DMS153 treated with DMSO at 0.1 percent for 48 hours (cell line): ENCODE results near the gene DPT.
A peak's percentile ranks its signal among the peaks of the same experiment; 100 is the strongest.
"Not testable (repeated sequence)": the region's sequence is repeated elsewhere in the genome, so short reads cannot be mapped to it uniquely, and the experiment has no call there.

ENCODE experiments used
- DNase-seq: peaks from one replicate; lab custom pipeline; 2025; ENCODE audit not compliant: unreplicated experiment; lab: John Stamatoyannopoulos, UW

The DPT gene

DNA sequence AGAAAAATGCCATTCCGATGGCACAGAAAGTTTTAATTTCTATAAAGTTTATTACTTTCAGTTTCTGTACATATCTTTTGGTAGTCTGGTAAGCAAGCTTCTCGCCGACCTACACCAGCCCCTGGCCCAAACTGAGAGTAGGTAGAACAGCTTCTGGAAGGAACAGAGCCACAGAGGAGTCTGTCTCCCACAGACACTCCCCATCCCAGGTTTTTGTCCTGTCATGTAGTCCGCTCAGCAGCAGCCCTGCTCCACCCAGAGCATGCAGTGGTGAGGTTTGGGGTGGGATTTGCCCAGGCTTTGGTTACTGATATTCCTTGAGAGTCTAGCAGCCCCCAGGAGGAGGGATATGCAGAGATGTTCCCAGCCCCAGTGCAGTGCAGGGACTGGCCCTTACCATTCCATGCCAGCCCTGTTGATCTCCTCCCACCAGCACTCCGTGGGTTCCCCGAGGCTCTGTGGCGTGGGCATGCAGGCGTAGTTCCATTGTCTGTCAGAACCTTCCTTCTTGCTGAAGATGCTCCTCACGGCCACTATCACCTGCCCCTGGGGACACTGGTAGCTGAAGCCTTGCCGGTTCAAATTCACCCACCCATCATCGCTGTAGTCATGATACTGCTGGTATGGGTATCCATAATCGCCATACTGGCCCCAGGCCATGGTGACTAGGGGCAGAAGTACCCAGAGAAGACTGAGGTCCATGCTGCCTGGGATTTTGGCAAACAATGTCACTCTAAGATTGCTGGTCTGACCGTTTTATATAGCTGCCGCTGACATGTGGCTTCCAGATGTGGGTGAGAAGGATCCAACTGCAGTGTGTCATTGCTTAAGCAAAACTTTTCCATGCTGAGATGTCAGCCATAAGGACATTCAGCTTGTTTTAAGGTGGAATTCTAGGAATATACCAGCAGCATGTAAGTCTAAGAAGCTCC is at the start of gene DPT:
TSS of gene DPT (minus strand) at position 734 of the 932 bp plus-strand sequence. CDS start at position 702, 32 bp downstream.
- no peak for DNase-seq

DNA sequence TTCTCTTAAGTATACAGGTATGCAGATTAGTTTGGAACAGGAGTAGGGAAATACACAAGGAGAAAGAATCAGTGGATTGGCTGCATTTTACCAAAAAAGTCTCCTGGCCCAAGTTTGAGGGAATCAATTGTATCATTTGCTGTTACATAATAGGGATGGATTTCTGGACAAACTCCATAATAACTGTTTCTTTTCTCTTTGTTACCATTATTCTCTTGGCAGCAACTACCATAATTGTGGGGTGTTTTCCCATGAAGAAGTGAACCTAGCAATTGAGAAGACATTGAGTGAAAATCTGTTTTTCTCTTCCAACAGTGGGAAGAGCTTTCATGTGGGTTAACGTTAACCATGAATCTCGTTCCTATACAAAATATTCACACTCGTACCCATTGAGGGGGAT is 46.4 kb upstream of the DPT start:
- no peak for DNase-seq

DNA sequence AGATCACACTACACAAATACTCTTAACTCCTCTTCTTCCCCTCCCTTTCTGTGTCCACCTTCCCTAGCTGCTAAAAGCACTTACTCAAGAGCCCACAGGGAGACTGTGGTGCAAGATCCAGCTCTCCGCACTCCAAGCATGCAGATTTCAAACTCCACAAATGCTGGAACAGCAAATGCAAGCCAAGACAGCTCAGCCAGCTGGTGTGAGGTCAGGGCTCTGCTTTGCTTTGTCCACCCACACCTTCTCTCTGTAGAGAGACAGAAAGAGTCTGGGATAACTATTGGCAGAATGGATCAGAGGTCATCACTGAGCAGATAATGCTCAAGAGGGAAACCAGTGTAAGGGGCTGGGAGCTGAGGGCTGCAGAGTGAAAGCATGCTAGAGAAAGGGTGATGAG is 45.2 kb upstream of the DPT start:
- DNase-seq: no peak

DNA sequence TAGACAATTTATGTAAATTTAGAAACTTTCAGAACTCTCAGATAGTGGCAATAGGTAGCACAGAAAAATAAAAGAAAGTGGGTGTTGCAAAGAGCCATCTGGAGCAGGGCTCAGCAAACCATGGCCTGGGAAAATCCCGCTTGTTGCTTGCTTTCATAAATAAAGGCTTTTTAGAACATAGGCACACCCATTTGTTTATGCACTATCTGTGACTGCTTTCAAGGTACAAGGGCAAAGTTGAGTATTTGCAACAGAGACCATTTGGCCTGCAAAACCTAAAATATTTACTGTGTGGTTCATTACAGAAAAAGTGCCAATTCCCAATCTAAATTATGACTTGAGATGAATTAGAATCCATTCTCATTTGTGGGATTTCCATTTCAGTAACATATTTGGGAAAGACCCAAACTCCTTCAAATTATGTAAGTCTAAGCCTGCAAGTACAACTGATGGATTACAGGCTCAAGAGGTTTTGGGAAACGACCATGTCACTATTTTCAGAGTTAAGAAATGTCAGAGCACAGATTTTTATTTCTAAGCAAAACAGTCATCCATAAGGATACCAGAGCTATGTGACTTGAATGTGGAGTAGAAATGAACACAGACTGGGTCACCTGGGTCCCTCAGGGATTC is 43.5 kb upstream of the DPT start:
- no peak for DNase-seq

DNA sequence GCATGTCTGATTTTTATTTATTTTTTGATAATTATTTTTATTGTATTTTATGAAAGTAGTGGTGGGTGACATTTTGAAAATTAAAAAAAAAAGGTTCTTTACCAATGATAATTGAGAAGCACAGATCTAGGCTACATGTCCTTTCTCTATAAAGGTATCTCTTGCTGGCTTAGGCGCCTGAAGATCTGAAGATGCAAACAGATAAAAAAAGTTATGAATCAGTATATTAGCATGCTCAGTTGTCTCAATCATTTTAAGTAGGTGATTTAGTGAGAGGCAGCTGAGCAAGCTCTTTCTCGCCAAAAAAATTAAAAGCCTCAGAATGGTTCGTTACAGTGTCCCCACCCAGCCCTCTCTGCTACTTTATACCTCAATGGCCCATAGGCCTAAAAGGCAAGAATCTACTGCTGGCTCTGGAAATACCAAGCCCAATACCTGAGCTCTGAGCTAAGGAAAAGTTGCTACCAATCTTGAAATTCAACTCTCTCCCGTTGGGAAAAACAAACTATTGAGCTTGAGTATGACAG is 42.2 kb upstream of the DPT start:
- no peak for DNase-seq

DNA sequence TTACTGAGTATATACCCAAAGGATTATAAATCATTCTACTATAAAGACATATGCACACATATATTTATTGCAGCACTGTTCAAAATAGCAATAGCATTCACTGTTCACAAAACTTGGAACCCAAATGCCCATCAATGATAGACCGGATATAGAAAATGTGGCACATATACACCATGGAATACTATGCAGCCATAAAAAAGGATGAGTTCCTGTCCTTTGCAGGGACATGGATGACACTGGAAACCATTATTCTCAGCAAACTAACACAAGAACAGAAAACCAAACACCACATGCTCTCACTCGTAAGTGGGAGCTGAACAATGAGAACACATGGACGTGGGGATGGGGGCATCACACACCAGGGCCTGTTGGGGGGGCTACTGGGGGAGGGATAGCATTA is 40.9 kb upstream of the DPT start:
- not testable (repeated sequence) for DNase-seq

DNA sequence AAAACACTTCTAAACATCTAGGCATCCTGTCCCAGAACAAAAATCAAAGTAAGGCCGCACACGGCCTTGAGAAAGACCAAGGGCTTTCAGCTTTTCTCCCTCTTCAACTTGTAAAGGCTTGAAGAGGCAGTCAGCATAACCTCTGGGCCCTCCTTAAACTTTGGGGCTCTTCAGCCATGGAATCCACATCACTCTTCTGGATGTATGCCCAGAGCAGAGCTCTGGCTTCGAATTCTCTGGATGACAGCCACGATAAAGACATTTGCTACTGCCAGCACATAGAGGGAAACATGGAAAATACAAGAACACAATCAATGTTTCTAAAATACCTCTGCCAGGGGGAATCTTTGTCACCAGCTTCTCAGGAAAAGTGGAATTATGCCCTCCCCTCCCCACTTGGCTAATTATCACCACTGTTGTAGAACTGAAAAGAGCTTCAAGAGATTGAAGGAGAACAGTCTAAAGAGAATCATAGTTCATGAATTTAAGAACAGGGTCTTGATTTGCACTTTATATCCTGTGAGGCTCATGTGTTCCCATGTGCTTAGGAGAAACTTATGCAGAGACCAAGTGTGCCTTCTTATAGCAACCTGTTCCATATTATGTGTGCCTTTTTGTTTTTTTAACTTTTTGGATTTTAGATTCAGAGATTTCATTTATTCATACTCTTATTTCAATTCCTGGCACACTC is 39.0 kb upstream of the DPT start:
- no peak for DNase-seq

DNA sequence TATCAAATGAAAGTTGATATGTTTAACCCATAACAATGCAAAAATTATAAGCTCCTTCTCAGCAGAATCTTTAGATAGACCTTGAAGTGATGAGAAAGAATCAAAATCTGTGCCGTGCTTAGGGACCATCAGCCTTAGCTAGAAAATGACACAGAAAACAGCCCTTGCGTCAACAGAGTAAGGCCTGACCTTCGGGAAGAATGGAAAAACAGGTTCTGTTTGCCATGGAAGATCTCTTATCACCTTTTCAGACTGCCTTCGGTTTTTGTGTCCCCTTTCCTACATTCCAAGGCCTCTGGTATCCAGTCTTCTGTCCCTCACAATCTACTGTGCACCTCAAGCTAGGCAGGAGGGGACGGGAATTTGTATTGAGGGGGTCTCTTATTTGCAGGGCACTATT is 37.6 kb upstream of the DPT start:
- no peak for DNase-seq

DNA sequence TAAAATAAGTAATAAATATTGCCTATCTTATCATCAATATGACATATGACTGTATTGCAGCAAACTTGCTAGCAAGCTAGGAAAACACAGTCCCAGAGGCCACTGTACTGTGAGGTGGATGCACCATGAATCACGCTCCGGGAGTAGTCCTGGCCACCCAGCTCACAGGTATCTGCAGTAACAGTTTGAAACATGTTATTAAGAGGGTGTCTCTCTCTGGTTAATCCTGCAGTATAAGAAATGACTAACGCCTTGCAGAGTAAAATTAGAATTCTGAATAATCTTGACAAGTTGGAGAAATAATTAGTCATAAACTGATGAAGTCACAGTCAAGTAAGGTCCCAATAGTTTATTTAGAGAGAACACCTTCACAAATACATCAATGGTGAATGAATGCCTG is 34.0 kb upstream of the DPT start:
- DNase-seq: no peak

DNA sequence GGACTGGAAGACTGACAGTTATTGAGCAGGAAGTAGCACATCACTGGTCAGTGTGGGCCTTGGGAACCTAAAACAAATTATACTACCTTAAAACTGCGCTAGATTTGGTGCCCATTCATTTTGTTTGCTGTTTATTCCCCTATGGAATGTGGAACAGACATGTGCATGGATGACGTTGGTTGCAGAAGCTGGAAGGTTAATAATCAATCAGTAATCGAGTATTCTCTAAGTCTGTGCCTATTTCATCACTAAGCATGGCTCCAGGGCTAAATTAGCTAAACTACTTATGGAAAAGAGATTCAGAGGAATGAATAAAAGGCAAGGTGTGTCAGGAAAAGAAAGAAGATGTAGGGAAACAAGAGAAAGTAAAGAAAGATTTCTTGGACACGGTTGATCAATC is 33.5 kb upstream of the DPT start:
- no peak for DNase-seq

DNA sequence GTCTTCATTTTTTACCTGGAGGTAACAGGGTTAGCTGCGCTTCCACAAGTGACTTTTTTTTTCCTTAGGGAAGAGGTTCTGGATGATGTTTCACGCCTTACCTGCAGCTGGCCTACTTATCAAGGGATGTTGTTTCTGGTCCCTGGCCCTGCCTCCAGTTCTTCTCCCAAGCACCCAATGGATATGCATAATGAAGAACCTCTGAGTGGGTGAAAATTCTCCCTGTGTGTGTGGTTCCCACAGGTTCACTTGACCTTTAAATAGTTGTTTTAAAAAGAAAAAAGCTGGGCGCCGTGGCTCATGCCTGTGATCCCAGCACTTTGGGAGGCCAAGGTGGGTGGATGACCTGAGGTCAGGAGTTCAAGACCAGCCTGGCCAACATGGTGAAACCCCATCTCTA is 31.8 kb upstream of the DPT start:
- DNase-seq: no peak

DNA sequence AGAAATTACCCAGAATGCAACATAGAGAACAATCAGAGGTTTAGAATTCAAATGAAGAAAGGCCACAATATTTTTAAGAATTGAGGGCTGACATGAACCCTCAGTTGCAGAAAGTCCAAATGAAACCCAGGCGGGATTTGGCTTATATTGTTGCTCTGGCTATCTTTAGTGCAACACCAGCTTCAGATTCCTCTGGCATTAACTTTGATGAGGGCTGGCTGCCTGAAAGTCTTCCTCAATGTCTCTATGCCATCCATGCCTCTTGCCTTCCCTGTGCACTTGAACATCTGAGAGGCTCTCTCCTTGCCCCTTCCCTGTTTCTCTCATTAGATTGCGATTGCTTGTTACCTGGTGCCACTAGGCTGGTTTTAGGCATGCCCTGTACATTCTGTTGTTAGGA is 31.2 kb upstream of the DPT start:
- no peak for DNase-seq

DNA sequence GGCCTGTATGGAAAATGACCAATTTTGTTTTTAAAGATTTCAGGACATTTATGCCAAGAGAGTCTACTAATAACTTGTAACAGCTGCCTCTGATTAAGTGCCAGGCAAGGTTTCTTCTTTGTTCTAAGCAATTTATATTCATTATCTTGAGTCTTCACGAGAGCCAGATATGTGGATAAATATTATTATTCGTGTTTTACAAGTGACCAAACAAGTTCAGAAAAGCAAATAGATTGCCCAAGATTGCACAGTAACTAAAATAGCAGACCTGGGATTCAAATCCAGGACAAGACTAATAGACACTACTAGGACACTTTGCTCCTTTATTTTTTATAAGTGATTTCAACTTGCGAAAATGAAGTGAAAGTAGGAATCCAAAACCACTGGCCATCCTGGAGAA is 30.1 kb upstream of the DPT start:
- DNase-seq: no peak

DNA sequence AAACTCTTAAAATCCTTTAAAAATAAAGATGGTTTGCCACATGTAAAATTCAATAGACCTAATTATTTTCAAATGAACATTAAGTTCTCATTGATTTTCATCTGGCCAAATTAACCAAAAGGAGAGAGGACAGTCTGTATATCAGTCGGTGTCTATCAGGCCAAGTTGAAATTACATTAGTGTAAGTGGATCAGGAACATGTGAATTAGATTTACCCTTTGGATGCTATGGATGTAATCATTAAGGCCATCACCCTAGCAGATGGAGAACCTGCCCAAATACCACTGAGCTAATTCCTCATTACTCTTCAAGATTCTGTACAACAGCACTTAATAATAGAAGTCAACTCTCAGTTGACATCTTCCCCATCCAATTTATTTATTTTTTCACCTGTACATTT is 29.5 kb upstream of the DPT start:
- DNase-seq: no peak

DNA sequence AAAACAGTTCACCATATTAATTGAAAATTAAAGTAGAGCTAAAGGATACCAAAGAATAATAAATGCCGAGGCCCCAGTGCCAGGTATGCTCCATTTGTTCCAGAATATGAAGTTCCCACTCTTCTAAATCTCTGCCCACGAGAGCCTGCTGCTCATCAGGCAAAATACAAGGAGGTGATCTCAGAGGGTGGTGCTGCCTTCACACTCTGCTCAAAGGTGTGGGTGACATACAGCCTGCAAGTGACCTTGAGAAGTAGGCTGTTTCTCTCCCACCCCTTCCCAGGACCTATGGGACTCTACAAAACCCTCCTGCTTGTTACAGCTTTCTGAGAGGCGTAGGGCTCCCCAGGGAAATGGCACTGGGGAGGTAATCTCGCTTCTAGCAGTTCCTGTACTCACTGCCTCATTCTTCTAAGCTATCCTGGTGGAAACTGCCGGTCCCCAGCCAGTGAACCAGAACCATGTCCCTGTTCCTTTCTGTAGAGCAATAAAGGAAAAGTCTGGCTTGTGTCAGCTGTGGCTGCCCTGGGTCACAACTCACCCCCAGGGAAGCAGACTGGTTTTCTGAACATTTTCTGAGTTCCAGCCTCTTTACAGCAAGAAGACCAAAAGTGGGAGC is 26.9 kb upstream of the DPT start:
- no peak for DNase-seq

DNA sequence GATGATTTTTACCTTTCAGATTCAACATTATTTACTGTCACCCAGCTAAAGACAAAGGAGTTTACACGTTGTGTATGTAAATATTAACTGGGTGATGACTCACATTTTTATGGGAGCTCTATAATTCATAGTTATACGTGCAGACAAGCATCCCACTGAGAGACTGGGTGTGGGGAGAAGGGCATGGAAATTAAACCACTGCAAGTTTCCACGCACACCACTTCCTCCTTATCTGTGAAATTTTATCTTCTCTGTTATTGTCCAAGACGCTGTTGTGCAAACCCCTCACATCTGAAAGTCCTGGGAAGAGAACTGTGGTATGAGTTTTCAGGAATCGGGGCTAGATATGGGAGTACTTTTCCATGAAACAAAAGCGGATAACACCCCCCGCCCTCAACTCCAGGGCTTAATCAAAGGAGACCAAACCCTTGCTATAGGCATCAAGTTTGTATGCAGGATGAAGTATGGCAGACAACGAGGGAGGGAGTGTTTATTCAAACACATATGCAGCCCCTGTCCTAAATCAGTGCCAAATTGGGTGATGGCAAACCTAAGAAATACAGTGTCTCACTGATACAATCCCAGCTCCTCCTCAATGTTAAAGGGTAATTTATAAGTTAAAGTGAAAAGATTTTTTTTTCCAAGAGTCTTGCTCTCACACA is 23.3 kb upstream of the DPT start:
- peak; percentile 39 for DNase-seq

DNA sequence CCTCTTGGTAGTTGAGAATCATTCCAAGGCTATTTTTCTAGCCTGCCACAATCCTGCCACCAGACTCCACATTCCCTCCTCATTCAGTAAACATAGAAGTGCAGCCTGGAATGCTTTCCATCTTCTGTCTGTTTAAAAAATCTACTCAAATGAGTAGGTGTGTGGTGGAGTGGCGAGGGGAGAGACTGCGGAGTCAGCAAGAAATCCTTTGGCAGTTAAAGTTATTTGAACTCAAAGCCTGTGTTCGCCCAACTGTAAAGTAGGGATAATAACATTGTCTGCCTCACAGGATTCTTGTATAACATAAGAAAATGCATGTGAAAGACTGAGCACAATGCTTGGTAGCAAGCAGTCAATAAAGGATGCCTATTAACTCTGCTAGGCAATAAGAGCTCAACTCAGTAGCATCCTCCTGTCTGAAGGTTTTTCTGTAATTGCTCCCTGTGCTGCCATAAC is 22.2 kb upstream of the DPT start:
- no peak for DNase-seq

DNA sequence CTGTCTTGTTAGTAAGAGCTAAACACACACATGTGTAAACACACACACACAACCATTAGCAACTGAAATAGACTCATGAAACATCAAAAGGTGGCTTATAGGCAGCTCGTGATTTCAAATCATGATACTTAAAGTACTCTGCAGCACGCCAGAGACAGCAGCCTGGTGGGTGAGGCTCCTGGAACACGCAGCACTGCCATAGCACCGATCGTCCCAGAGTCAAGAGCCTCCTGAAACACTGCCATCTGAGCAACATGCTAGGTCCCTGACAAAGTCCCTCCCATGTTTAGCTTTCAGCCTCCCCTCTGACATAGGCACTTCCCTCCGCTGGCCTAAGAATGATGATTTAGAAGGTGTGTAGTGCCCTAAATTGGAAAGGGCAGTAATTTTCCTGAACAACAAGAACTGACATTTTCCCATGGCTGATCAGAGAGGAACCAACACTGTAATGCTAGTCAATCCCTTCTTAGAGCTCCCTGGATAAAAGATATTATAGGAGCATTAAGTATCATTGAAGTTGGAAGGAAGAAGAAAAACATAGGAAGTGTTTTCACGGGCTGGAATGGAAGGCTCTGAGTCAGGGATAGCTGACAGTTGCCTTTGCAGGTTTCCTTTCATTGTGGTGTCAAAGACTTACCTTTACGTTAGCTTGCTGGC is 14.1 kb upstream of the DPT start:
- DNase-seq: no peak

DNA sequence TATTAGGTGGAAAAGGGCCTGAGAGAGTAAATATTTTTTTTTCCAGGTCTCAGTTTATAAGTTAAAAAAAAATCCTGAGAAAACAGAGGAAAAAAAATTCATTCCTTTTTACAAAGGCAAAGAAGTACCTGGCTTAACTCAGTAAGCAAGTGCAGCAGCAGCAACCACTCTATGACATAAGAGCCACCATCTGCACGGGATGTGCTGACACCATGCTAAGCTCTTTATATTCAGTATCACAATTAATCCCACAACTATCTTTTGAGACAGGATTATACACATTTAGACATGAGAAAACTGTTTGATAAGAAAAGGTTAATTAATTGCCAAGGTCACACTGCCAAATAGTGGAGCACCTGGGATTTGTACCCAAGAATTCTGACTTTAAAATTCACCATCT is 13.4 kb upstream of the DPT start:
- DNase-seq: no peak

DNA sequence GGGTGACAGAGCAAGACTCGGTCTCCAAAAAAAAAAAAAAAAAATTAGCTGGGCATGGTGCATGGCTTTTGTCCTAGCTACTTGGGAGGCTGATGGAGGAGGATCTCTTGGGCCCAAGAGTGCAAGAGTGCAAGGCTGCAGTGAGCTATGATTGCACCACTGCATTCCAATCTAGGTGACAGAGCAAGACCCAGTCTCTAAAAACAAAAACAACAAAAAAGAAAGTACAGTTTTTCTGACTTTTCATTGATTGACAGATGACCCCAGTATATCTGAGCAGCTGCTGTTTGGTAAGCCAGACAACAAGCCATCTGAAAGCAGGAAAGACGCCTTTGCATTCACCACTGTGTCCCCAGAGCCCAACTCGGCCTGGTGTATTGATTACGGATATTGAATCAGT is 10.9 kb upstream of the DPT start:
- DNase-seq: no peak
